WTC11 (cell line): Measurements from ENCODE around the gene STYXL2. TPM values are rescaled to one million over a fixed set of nuclear protein-coding genes. Genes with fewer than 3 reads are reported as not detected.

Source experiments
- ATAC-seq: fragments of 200-7000 bp; cut with Tn5 transposase; 2 replicates; pipeline ENCODE4 v1.10.0; 2021; ENCODE audit warnings: mild to moderate bottlenecking, moderate library complexity
- CTCF ChIA-PET: fragments of 300-600 bp; sonication (Branson Sonifier 250); formaldehyde crosslinking; loops from one replicate; lab custom pipeline; 2021; ENCODE audit warnings: antibody characterized with exemption; lab: Charles Lee
- POLR2A ChIA-PET: fragments of 350-600 bp; sonication (Branson Sonifier 250); formaldehyde crosslinking; loops from one replicate; lab custom pipeline; 2021; ENCODE audit warnings: antibody characterized with exemption; lab: Charles Lee
- DNase-seq: peaks from one replicate; pipeline ENCODE4 v3.0.0; 2021; ENCODE audit warnings: low spot score
- H3K27ac Mint-ChIP-seq: 2 replicates; pipeline ENCODE4 v1.8.0; 2021; ENCODE audit warnings: mixed read lengths
- H3K27me3 Mint-ChIP-seq: 2 replicates; pipeline ENCODE4 v1.8.0; 2021; ENCODE audit warnings: low read depth, mild to moderate bottlenecking, moderate library complexity, mixed read lengths
- H3K36me3 Mint-ChIP-seq: 2 replicates; pipeline ENCODE4 v1.8.0; 2021; ENCODE audit warnings: mixed read lengths
- H3K4me1 Mint-ChIP-seq: 2 replicates; pipeline ENCODE4 v1.8.0; 2022; ENCODE audit warnings: mixed read lengths
- H3K4me3 Mint-ChIP-seq: 2 replicates; pipeline ENCODE4 v1.8.0; 2021; ENCODE audit warnings: mild to moderate bottlenecking, moderate library complexity, mixed read lengths
- H3K9me3 Mint-ChIP-seq: 2 replicates; pipeline ENCODE4 v1.8.0; 2021; ENCODE audit warnings: mixed read lengths
- CREB1 ChIP-seq: sonication (generic); formaldehyde crosslinking; IDR thresholded peaks from 2 replicates; pipeline ENCODE4 v1.8.0; 2023; ENCODE audit warnings: mild to moderate bottlenecking, missing genetic modification reagents
- ELF4 ChIP-seq: sonication (generic); formaldehyde crosslinking; IDR thresholded peaks from 2 replicates; pipeline ENCODE4 v1.8.1; 2022; ENCODE audit warnings: low read depth, mild to moderate bottlenecking, moderate library complexity, missing genetic modification reagents
- ETV6 ChIP-seq: sonication (generic); formaldehyde crosslinking; IDR thresholded peaks from 2 replicates; pipeline ENCODE4 v1.8.1; 2022; ENCODE audit warnings: mild to moderate bottlenecking, missing genetic modification reagents
- FOXK1 ChIP-seq: sonication (generic); formaldehyde crosslinking; IDR thresholded peaks from 2 replicates; pipeline ENCODE4 v1.8.0; 2022; ENCODE audit warnings: mild to moderate bottlenecking, moderate library complexity, missing genetic modification reagents
- HMGA2 ChIP-seq: fragments of 250-450 bp; sonication (Bioruptor Pico); IDR thresholded peaks from 2 replicates; pipeline ENCODE4 v1.4.0; 2021; ENCODE audit warnings: mild to moderate bottlenecking, moderate library complexity
- NFYB ChIP-seq: sonication (generic); formaldehyde crosslinking; conservative IDR thresholded peaks from 2 replicates; pipeline ENCODE4 v1.8.0; 2022; ENCODE audit warnings: low read depth, missing genetic modification reagents
- SMAD3 ChIP-seq: sonication (generic); formaldehyde crosslinking; IDR thresholded peaks from 2 replicates; pipeline ENCODE4 v1.8.0; 2022; ENCODE audit warnings: missing genetic modification reagents, mild to moderate bottlenecking, borderline replicate concordance
- SOX15 ChIP-seq: fragments of 250-450 bp; sonication (Bioruptor Pico); IDR thresholded peaks from 2 replicates; pipeline ENCODE4 v1.9.0; 2021; ENCODE audit warnings: mild to moderate bottlenecking
- TEAD4 ChIP-seq: sonication (generic); formaldehyde crosslinking; IDR thresholded peaks from 2 replicates; pipeline ENCODE4 v1.8.0; 2022; ENCODE audit warnings: mild to moderate bottlenecking, missing genetic modification reagents
- ZBTB21 ChIP-seq: sonication (generic); formaldehyde crosslinking; IDR thresholded peaks from 2 replicates; pipeline ENCODE4 v1.8.1; 2023; ENCODE audit warnings: mild to moderate bottlenecking, missing genetic modification reagents, borderline replicate concordance
- ZNF423 ChIP-seq: fragments of 250-450 bp; sonication (Bioruptor Pico); IDR thresholded peaks from 2 replicates; pipeline ENCODE4 v2.1.2; 2022; ENCODE audit warnings: mild to moderate bottlenecking, moderate library complexity
- total RNA-seq: library from RNA; stranded (reverse); gene quantifications from 3 replicates; pipeline ENCODE4 v1.2.3, GENCODE V29; 2021
- TF ChIP-seq, protein P1 (sequence below): sonication (generic); formaldehyde crosslinking; IDR thresholded peaks from 2 replicates; pipeline ENCODE4 v1.8.1; 2023; ENCODE audit warnings: mild to moderate bottlenecking, moderate library complexity, missing genetic modification reagents
- TF ChIP-seq, protein P2 (sequence below): sonication (generic); formaldehyde crosslinking; IDR thresholded peaks from 2 replicates; pipeline ENCODE4 v1.8.1; 2022; ENCODE audit warnings: low read depth, mild to moderate bottlenecking, moderate library complexity, missing genetic modification reagents, borderline replicate concordance
- TF ChIP-seq, protein P3 (sequence below): sonication (generic); formaldehyde crosslinking; IDR thresholded peaks from 2 replicates; pipeline ENCODE4 v1.8.0; 2023; ENCODE audit warnings: missing genetic modification reagents
- TF ChIP-seq, protein P4 (sequence below): sonication (generic); formaldehyde crosslinking; IDR thresholded peaks from 2 replicates; pipeline ENCODE4 v1.8.0; 2022; ENCODE audit warnings: mild to moderate bottlenecking, missing genetic modification reagents
- TF ChIP-seq, protein P5 (sequence below): sonication (generic); formaldehyde crosslinking; IDR thresholded peaks from 2 replicates; pipeline ENCODE4 v1.8.0; 2022; ENCODE audit warnings: missing genetic modification reagents
- TF ChIP-seq, protein P6 (sequence below): fragments of 250-450 bp; sonication (Bioruptor Pico); IDR thresholded peaks from 2 replicates; pipeline ENCODE4 v1.8.0; 2021; ENCODE audit warnings: mild to moderate bottlenecking
- TF ChIP-seq, protein P7 (sequence below): sonication (generic); formaldehyde crosslinking; IDR thresholded peaks from 2 replicates; pipeline ENCODE4 v1.8.1; 2022; ENCODE audit warnings: missing genetic modification reagents, borderline replicate concordance
- TF ChIP-seq, protein P8 (sequence below): sonication (generic); formaldehyde crosslinking; IDR thresholded peaks from 2 replicates; pipeline ENCODE4 v1.8.1; 2022; ENCODE audit warnings: mild to moderate bottlenecking, moderate library complexity, missing genetic modification reagents
- TF ChIP-seq, protein P9 (sequence below): sonication (generic); formaldehyde crosslinking; IDR thresholded peaks from 2 replicates; pipeline ENCODE4 v1.8.0; 2022; ENCODE audit warnings: mild to moderate bottlenecking, missing genetic modification reagents

STYXL2 gene
- total RNA-seq, 1 experiment from 2014 or later: 0.59 TPM

DNA sequence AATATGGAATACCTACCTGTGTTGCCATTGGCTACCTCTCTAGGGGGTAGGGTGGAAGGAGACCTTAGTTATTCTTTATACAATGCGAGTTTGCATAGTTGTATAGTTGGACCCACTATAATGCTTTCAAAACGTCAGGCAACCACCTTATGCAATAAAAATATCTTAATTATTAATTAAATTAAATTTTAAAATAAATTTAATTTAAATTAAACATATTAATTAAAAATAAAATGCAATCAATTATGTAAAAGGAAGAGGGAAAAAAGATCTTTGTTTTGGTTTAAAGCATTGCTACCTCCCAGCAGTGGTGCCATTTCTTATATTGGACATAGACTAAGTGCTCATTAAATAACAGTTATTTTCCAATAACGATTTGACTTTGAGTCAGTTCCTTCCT, 26.0 kb upstream of the STYXL2 start:
- no peaks in the 10 kb centered on the region for H3K9me3 Mint-ChIP-seq
- peaks cover 9% of the 10 kb centered on the region for H3K4me1 Mint-ChIP-seq
- no peak for TF ChIP-seq SOX15 (CRISPR knock-in tag)
- TF ChIP-seq HMGA2 (CRISPR knock-in tag): peak; percentile 97
- H3K27me3 Mint-ChIP-seq: no peaks in the 10 kb centered on the region; the same call in 1 of the 2 replicates
- CTCF ChIA-PET: no interaction called here
- H3K4me3 Mint-ChIP-seq: no peak overlapping the region
- POLR2A ChIA-PET: no interaction called here
- no peaks in the 10 kb centered on the region for H3K36me3 Mint-ChIP-seq
- ATAC-seq (no peak), DNase-seq (no peak)
- no peak overlapping the region for H3K27ac Mint-ChIP-seq

DNA sequence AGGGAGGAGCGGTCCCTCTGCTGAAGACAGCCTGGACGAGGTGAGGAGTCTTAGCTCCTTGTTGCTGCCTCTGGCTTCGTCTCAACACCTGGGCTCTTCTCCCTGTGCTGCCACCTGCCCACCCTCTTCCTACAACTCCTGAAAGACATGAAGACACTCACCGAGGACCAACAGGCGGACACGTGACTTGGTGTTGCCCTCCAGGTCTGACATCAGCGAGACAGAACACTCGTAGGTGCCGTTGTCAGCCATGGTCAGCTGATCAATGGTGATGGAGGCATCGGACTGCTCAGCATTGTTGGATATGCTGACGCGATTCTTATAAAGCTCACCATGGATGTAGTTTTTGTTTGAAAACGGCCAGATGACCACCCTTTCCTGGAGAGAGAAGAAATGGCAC, 25.1 kb upstream of the STYXL2 start:
- H3K27me3 Mint-ChIP-seq: no peaks in the 10 kb centered on the region; the same call in 1 of the 2 replicates
- POLR2A ChIA-PET: no interaction called here
- H3K4me3 Mint-ChIP-seq: no peak overlapping the region
- DNase-seq (no peak), ATAC-seq (no peak)
- H3K27ac Mint-ChIP-seq: no peak overlapping the region
- H3K4me1 Mint-ChIP-seq: peaks cover 9% of the 10 kb centered on the region
- CTCF ChIA-PET: interaction anchor here (0.8 to 1.5 kb wide), 3 partner anchors 10 to 151 kb away, joined by 3 to 15 read pairs (median 3); partner anchors contain the start of gene POU2F1
- no peaks in the 10 kb centered on the region for H3K9me3 Mint-ChIP-seq
- no peaks in the 10 kb centered on the region for H3K36me3 Mint-ChIP-seq
- TF ChIP-seq, protein P1, sequence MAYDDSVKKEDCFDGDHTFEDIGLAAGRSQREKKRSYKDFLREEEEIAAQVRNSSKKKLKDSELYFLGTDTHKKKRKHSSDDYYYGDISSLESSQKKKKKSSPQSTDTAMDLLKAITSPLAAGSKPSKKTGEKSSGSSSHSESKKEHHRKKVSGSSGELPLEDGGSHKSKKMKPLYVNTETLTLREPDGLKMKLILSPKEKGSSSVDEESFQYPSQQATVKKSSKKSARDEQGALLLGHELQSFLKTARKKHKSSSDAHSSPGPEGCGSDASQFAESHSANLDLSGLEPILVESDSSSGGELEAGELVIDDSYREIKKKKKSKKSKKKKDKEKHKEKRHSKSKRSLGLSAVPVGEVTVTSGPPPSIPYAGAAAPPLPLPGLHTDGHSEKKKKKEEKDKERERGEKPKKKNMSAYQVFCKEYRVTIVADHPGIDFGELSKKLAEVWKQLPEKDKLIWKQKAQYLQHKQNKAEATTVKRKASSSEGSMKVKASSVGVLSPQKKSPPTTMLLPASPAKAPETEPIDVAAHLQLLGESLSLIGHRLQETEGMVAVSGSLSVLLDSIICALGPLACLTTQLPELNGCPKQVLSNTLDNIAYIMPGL (CRISPR knock-in tag): no peak
- TF ChIP-seq TEAD4 (CRISPR knock-in tag): no peak
- no peak for TF ChIP-seq ZNF423

DNA sequence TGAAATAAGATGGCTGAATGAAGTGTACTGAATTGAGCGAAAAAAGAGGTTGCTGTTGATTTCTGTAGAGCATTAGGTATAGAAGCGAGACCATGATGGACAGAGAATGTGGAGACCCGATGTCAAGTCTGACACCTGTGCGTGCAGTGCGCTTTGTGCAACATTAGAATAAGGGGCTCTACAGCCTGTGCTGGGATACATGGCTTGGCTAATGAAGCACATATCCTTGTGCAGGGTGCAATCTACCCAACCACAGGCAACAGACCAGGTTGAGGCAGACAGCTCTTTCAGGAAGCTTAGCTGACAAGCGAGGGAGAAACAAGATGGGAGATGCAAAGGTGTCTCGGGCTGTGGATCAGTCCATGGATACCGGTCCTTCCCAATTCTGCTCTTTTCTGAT, 22.6 kb upstream of the STYXL2 start:
- CTCF ChIA-PET: interaction anchor here (0.7 to 1.0 kb wide), 2 partner anchors 14 to 271 kb away, joined by 3 read pairs; no protein-coding TSS in a partner anchor
- Mint-ChIP-seq H3K27ac (no peak overlapping the region), H3K4me3 (no peak overlapping the region), H3K27me3 (no peaks in the 10 kb centered on the region; the same call in 1 of the 2 replicates), H3K36me3 (no peaks in the 10 kb centered on the region), H3K9me3 (no peaks in the 10 kb centered on the region), H3K4me1 (peaks cover 8% of the 10 kb centered on the region)
- POLR2A ChIA-PET: no interaction called here
- no peak for DNase-seq
- no peak for ATAC-seq
- TF ChIP-seq, protein P2, sequence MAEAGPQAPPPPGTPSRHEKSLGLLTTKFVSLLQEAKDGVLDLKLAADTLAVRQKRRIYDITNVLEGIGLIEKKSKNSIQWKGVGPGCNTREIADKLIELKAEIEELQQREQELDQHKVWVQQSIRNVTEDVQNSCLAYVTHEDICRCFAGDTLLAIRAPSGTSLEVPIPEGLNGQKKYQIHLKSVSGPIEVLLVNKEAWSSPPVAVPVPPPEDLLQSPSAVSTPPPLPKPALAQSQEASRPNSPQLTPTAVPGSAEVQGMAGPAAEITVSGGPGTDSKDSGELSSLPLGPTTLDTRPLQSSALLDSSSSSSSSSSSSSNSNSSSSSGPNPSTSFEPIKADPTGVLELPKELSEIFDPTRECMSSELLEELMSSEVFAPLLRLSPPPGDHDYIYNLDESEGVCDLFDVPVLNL (CRISPR knock-in tag): no peak
- no peak for TF ChIP-seq FOXK1
- TF ChIP-seq, protein P3, sequence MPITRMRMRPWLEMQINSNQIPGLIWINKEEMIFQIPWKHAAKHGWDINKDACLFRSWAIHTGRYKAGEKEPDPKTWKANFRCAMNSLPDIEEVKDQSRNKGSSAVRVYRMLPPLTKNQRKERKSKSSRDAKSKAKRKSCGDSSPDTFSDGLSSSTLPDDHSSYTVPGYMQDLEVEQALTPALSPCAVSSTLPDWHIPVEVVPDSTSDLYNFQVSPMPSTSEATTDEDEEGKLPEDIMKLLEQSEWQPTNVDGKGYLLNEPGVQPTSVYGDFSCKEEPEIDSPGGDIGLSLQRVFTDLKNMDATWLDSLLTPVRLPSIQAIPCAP (CRISPR knock-in tag): no peak
- TF ChIP-seq, protein P4, sequence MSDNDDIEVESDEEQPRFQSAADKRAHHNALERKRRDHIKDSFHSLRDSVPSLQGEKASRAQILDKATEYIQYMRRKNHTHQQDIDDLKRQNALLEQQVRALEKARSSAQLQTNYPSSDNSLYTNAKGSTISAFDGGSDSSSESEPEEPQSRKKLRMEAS (CRISPR knock-in tag): no peak
- TF ChIP-seq, protein P5, sequence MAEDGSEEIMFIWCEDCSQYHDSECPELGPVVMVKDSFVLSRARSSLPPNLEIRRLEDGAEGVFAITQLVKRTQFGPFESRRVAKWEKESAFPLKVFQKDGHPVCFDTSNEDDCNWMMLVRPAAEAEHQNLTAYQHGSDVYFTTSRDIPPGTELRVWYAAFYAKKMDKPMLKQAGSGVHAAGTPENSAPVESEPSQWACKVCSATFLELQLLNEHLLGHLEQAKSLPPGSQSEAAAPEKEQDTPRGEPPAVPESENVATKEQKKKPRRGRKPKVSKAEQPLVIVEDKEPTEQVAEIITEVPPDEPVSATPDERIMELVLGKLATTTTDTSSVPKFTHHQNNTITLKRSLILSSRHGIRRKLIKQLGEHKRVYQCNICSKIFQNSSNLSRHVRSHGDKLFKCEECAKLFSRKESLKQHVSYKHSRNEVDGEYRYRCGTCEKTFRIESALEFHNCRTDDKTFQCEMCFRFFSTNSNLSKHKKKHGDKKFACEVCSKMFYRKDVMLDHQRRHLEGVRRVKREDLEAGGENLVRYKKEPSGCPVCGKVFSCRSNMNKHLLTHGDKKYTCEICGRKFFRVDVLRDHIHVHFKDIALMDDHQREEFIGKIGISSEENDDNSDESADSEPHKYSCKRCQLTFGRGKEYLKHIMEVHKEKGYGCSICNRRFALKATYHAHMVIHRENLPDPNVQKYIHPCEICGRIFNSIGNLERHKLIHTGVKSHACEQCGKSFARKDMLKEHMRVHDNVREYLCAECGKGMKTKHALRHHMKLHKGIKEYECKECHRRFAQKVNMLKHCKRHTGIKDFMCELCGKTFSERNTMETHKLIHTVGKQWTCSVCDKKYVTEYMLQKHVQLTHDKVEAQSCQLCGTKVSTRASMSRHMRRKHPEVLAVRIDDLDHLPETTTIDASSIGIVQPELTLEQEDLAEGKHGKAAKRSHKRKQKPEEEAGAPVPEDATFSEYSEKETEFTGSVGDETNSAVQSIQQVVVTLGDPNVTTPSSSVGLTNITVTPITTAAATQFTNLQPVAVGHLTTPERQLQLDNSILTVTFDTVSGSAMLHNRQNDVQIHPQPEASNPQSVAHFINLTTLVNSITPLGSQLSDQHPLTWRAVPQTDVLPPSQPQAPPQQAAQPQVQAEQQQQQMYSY (CRISPR knock-in tag): no peak
- no peak for TF ChIP-seq CREB1 (CRISPR knock-in tag)
- TF ChIP-seq, protein P6, sequence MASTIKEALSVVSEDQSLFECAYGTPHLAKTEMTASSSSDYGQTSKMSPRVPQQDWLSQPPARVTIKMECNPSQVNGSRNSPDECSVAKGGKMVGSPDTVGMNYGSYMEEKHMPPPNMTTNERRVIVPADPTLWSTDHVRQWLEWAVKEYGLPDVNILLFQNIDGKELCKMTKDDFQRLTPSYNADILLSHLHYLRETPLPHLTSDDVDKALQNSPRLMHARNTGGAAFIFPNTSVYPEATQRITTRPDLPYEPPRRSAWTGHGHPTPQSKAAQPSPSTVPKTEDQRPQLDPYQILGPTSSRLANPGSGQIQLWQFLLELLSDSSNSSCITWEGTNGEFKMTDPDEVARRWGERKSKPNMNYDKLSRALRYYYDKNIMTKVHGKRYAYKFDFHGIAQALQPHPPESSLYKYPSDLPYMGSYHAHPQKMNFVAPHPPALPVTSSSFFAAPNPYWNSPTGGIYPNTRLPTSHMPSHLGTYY (CRISPR knock-in tag): no peak
- no peak for TF ChIP-seq ZBTB21 (CRISPR knock-in tag)
- no peak for TF ChIP-seq NFYB (CRISPR knock-in tag)
- TF ChIP-seq, protein P7, sequence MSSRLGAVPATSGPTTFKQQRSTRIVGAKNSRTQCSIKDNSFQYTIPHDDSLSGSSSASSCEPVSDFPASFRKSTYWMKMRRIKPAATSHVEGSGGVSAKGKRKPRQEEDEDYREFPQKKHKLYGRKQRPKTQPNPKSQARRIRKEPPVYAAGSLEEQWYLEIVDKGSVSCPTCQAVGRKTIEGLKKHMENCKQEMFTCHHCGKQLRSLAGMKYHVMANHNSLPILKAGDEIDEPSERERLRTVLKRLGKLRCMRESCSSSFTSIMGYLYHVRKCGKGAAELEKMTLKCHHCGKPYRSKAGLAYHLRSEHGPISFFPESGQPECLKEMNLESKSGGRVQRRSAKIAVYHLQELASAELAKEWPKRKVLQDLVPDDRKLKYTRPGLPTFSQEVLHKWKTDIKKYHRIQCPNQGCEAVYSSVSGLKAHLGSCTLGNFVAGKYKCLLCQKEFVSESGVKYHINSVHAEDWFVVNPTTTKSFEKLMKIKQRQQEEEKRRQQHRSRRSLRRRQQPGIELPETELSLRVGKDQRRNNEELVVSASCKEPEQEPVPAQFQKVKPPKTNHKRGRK: no peak
- TF ChIP-seq, protein P8, sequence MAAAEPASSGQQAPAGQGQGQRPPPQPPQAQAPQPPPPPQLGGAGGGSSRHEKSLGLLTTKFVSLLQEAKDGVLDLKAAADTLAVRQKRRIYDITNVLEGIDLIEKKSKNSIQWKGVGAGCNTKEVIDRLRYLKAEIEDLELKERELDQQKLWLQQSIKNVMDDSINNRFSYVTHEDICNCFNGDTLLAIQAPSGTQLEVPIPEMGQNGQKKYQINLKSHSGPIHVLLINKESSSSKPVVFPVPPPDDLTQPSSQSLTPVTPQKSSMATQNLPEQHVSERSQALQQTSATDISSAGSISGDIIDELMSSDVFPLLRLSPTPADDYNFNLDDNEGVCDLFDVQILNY (CRISPR knock-in tag): no peak
- no peak for TF ChIP-seq ELF4
- TF ChIP-seq SMAD3 (CRISPR knock-in tag): no peak
- TF ChIP-seq, protein P9, sequence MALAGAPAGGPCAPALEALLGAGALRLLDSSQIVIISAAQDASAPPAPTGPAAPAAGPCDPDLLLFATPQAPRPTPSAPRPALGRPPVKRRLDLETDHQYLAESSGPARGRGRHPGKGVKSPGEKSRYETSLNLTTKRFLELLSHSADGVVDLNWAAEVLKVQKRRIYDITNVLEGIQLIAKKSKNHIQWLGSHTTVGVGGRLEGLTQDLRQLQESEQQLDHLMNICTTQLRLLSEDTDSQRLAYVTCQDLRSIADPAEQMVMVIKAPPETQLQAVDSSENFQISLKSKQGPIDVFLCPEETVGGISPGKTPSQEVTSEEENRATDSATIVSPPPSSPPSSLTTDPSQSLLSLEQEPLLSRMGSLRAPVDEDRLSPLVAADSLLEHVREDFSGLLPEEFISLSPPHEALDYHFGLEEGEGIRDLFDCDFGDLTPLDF: no peak
- TF ChIP-seq ETV6 (CRISPR knock-in tag): no peak
